Transverse colon (tissue), 4 donors: ENCODE data around the gene RIMS1.

Source experiments
- EP300 ChIP-seq: sonication (generic); formaldehyde crosslinking; IDR thresholded peaks from one replicate; pipeline ENCODE4 v1.6.1; 2017; ENCODE audit warnings: antibody characterized with exemption, low read depth
- POLR2A ChIP-seq: fragments of 450-650 bp; IDR thresholded peaks from one replicate; pipeline ENCODE4 v1.6.1; 2016; ENCODE audit warnings: antibody characterized with exemption, mild to moderate bottlenecking, moderate library complexity
- POLR2AphosphoS5 ChIP-seq, 3 donors: sonication (generic); formaldehyde crosslinking; IDR thresholded peaks; one replicate each; pipeline ENCODE4 v1.6.1; 2016; ENCODE audit warnings: antibody characterized with exemption in 3 of 3
- TF ChIP-seq, protein P1 (sequence below), 5 experiments: fragments of 200-600 bp in 3 of 5; fragments of 450-650 bp in 2 of 5; sonication (generic) in 3 of 5; IDR thresholded peaks; 1 replicate in 2 of 5; 2 replicates in 3 of 5; pipeline ENCODE4 v1.5.1; 2016 to 2017; ENCODE audit warnings: antibody characterized with exemption in 5 of 5, inconsistent platforms in 3 of 5, mild to moderate bottlenecking in 2 of 5, moderate library complexity in 1 of 5

DNA sequence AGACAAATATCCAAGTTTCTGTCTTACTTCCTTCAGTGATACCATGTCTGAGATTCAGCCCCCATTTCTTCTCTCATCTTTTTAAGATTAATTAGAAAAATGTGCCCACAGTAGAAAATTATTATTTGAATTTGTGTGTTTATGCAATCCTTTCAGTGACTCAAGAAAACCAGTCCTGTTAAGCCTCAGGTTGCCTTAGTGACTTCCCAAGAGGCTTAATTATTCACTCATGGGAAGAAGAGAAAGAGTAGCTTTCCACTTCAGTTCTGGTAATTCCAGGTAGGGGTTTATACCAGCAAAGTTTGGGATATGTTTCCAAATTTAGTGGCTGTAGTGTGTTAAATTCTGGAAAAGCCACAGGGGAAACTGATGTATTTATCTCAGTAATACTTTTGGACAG, 149.1 kb downstream of the RIMS1 start:
- TF ChIP-seq, protein P1, sequence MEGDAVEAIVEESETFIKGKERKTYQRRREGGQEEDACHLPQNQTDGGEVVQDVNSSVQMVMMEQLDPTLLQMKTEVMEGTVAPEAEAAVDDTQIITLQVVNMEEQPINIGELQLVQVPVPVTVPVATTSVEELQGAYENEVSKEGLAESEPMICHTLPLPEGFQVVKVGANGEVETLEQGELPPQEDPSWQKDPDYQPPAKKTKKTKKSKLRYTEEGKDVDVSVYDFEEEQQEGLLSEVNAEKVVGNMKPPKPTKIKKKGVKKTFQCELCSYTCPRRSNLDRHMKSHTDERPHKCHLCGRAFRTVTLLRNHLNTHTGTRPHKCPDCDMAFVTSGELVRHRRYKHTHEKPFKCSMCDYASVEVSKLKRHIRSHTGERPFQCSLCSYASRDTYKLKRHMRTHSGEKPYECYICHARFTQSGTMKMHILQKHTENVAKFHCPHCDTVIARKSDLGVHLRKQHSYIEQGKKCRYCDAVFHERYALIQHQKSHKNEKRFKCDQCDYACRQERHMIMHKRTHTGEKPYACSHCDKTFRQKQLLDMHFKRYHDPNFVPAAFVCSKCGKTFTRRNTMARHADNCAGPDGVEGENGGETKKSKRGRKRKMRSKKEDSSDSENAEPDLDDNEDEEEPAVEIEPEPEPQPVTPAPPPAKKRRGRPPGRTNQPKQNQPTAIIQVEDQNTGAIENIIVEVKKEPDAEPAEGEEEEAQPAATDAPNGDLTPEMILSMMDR (IDR thresholded peaks at IDR 0.05), result no peak
- no peak for TF ChIP-seq POLR2A
- no peak for TF ChIP-seq POLR2AphosphoS5 (IDR thresholded peaks at IDR 0.05)
- no peak for TF ChIP-seq EP300
